Measurements from ENCODE around the gene CAPN5.

- TF ChIP-seq CTCF (IDR thresholded peaks at IDR 0.05 in 8 of 11, conservative IDR thresholded peaks at IDR 0.05 in 3 of 11) (no peak), POLR2A (IDR thresholded peaks at IDR 0.05) (no peak), POLR2AphosphoS5 (IDR thresholded peaks at IDR 0.05) (no peak)
Measured at GRCh38 chr11:77138106-77138649, 71.4 kb downstream of the CAPN5 start.
